Measurements from ENCODE around the gene ITGB1BP2.
"Not testable (repeated sequence)": the region's sequence is repeated elsewhere in the genome, so short reads cannot be mapped to it uniquely, and the experiment has no call there.

DNA sequence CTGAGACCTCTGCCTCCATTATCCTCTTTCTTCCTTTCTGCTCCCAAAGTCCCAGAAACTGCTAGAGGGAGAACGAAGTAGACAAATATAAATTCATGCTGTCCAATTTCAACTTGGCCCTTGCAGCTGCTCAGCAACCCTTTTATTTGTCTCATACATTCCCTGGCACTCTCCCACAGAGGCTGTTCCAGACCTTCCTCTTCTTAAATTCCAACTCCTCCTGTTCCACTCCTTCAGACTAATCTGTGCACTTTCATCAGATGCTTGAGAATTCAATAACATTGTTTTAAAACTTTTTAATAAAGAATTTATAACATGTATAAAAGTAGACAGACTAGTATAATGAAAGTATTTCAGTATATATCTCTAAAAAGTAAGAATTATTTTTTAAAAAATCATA lies 15.4 kb downstream of the ITGB1BP2 start:
- TF ChIP-seq, protein P1, sequence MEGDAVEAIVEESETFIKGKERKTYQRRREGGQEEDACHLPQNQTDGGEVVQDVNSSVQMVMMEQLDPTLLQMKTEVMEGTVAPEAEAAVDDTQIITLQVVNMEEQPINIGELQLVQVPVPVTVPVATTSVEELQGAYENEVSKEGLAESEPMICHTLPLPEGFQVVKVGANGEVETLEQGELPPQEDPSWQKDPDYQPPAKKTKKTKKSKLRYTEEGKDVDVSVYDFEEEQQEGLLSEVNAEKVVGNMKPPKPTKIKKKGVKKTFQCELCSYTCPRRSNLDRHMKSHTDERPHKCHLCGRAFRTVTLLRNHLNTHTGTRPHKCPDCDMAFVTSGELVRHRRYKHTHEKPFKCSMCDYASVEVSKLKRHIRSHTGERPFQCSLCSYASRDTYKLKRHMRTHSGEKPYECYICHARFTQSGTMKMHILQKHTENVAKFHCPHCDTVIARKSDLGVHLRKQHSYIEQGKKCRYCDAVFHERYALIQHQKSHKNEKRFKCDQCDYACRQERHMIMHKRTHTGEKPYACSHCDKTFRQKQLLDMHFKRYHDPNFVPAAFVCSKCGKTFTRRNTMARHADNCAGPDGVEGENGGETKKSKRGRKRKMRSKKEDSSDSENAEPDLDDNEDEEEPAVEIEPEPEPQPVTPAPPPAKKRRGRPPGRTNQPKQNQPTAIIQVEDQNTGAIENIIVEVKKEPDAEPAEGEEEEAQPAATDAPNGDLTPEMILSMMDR (IDR thresholded peaks at IDR 0.05; ENCODE audit: low read length): not testable (repeated sequence)
- TF ChIP-seq EZH2 (optimal IDR thresholded peaks at IDR 0.05; ENCODE audit: low read depth, low read length): not testable (repeated sequence)
